GM21786 (cell line): ENCODE data around the gene LDLRAD3.

ENCODE experiments used
- ATAC-seq: cut with Tn5 transposase; IDR thresholded peaks from one replicate; pipeline ENCODE4 v1.9.1; 2021; ENCODE audit not compliant: unreplicated experiment

Gene LDLRAD3

DNA sequence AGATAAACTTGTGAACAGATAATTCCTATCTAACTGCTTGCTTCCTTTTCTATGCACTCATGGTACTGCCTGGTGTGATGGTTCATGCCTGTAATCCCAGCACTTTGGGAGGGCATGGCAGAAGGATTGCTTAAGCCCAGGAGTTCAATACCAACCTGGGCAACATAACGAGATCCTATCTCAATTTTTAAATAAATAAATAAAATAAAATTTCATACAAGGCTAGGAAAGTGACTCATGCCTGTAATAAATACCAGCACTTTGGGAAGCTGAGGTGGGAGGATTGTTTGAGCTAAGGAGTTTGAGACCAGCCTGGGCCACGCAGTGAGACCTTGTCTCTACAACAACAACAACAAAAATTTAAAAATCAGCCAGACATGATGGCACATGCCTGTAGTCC lies 178.8 kb downstream of the LDLRAD3 start:
- ATAC-seq: no peak

DNA sequence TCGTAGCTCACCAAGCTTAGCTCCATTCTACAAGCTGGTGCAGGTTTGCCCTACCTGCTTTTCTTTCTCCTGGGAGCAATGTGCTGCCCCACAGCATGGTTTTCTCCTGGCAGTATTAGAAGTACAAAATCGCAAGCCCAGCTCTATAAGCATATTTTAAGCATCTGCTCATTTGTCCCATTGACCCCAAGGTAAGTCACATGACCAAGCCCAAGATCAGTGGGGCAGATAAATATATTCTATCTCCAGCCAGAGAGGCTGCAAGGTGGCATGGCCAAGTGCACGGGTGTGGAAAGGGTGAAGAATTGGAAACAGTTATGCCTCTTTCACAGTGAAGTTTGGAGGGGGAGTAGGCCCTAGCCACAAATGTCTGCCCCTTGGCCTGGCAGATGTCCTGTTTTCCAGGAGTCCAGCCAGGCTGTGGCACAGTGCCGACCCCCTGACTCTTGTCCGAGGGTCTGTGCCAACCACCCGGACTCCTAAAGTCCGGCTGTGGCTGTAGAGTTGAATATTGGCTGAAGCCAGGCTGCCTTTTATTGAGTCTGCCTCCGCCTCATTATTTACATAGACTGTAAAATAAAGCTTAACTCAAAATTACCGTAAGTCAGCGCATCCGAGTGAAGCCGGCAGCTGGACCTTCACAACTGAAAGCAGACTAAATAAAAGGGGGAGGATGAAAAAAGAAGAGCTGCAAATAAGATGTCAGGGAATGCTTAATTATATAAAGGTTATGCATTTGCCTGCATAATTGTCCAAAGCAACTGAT lies 179.7 kb downstream of the LDLRAD3 start:
- no peak for ATAC-seq

DNA sequence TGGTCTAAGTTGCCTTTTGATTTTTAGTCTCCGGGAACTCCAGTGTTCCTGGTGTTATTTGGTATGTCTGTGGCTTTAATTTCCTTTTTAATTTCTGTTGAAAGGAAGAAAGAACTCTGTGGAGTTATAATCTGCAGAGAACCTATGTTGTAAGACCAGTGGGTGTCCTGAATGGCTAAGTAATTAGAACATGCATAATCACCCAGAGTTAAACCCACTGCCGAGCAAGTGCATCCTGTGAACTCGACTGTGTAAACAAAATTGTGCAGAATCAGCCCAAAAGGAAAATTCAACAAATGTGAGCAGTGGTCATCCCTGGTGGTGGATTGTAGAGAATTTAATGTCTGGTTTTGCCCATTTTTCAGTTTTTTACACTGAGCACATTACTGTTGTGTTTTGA lies 182.8 kb downstream of the LDLRAD3 start:
- no peak for ATAC-seq

DNA sequence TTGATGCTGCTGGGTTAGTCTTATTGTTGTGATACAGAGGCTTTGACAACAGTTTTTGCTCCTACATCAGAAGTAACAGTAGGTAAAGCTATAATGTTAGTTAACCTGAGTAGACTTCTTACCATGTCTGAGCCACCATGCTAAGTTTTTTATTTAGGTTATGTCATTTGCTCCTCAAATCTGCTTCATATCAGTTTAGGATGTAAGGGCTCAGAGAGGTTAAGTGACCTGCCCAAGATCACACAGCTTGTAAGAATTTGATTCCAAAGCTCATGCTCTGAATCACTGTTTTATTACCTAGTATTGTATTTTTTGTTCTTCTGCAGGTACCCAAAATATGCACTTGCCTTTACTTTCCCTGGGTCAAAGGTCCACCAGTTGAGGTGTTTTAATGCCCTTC lies 183.7 kb downstream of the LDLRAD3 start:
- no peak for ATAC-seq

DNA sequence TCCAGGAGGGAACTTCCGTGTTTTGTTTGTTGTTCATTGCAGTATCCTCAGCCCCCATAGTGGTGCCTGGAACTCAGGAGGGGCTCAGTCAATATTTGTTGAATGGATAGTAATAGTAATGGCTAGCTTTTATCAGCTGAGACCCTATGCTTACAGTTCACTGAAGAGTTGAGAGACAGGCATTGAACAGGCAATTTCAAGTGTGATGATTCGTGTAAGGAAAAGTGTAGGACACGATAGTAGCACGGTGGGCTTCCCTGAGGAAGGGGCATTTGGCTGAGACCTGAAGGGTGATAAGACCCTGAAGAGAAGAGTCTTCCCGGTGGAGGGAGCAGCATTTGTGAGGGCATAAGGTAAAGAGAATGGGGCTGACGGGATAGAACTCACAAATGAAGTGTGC lies 186.1 kb downstream of the LDLRAD3 start:
- no peak for ATAC-seq

DNA sequence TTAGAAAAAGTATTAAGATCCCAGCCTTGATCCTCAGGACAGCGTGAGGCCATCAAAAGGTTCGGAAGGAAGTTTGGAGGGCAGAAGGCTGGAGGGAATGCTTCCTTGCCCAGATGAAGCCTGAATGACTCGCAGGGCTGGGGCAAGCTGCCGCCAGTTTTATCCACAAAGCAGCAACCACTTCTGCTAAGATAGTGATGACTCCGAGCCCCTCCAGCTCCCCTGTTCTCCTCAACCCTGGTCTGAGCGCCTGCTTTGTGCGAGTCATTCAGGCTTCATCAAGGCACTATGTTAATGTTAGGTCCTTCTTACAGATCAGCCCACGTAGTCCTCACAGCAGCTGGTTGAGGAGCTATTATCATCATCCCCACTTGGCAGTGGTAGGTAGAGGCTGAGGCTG lies 186.5 kb downstream of the LDLRAD3 start:
- no peak for ATAC-seq

DNA sequence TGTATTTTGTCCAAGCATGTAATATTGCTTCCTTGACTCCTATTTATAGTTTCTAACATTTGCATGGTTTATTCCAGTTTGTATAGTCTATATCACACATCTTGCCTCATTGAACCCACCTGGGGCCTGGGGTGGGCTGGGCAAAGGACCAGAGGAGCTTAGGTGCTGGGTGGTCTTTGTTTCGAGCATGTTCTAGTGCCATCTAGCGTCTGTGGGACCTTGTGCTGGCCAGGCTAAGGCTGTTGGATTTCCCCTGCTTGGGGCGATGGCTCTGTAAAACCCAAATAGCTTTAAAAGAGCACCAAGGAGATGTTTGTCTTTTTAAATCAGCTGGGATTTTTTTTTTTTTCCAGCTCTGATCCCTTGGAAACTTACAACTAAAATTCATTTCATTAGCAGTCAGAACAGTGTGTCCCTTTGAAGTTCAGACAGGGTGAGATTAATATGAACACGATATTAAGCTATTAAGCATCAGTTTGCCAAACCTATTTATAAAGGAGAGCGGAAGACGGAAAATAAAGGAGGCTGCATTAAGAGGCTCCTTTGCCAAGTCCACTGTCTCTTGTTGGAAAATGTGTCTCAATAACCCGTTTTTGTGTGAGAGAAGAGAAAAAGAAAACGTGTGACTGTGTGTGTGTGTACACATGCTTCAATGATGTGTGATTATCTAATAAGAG lies 188.0 kb downstream of the LDLRAD3 start:
- no peak for ATAC-seq

DNA sequence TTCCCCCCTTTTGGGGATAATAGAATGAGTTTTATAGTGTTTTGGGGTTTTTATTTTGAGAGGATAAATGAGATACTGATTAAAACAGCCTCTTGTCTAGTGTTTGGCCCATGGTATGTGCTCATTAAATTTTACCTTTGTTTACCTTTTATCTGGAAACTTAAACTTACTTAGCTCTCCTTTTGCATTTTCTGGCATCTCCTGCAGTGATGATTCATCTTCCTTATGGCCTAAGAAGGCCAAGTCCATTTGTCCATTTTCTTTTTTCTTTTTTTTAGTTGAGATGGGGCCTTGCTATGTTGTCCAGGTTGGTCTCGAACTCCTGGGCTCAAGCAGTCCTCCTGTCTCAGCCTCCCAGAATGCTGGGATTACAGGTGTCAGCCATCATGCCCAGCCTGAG lies 189.1 kb downstream of the LDLRAD3 start:
- ATAC-seq: no peak

DNA sequence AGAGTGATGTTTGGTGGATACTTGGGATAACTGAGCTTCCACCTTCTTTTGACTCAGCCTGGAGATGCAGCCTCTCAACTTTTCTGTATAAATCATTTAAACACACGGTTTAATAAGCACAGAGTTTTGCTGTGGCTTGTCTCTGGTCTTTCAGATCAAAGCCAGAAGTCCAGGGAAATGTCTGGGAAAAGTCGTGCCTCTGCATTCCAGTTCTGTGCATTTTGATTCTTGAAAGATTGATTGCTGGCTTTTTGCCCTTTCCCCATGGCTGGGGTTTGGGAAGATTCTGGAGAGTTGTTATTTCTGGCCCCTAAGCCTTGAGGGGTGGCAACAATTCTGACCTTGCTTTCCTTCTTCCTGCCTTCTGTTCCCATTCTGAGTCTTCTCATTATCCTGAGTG lies 191.2 kb downstream of the LDLRAD3 start:
- ATAC-seq: no peak

DNA sequence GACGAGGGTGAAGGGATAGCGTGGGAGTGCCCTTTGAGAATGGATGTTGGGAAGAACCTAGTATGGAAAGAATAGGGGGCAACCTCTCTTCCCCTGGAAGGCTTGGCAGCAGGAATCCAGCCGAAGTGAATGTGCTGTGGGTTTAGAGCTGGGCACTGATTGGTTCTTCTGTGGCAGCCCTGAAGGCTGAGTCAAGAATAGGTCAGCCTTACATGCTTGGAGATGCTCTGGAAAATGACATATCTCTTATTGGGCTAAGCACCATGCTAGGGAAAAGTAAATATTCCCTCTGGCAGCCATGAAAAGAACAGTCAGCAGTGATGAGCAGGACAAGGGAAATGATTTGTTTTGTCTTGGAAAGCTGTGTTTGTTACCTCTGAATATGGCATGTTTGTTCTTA lies 195.9 kb downstream of the LDLRAD3 start:
- ATAC-seq: no peak

DNA sequence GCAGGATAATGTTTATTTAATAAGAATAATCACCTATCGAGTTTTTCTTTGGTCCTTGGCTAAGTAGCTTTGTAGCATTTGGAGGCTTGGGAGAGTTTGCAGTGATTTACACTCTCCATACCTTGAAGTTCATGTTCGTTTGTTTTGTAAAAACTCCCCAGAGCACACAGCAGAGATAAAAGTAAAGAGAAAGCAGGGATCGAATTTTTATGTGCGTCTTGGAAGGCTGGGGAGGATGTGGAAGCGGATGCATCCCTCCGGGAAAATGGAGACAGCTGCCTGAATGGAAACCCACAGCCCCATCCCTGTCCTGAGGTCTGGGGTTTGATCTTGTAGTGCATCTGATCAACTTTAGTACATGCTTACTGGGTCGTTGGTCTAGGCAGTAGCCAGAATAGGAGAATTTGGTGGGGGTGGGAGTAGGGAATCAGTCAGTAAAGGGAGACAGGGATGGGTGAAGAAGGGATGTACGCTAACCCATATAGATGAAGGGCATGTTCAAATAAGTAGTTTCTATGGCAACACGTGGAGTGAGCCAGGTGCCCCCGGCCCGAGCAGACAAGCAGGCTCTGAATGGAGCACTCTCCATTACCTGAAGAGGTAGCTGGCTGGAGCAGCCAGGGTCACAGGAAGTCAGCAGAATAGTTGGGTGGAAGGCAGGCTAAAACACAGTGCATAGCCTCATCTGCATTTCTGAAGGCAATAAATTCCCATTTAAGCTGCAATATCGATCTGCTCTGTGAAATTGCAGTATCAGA lies 197.5 kb downstream of the LDLRAD3 start:
- no peak for ATAC-seq

DNA sequence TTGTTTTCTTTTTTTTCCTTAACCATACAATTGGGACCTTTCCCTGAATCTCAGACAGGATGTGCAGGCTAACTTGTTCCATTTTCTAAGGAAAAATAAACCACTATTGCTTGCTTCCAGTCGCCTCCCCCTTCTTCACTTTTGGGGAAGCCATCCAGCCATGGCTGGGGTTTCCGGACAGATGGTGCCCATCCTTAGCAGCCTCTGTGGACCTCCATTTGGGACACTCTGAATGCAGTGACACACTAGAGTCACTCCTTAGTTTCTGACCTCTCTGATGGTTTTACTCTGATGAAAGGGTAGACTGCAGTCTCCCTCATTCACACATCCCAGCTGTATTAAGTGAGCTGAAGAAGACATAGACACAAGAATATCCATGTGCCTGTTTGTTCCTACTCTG lies 198.1 kb downstream of the LDLRAD3 start:
- no peak for ATAC-seq

DNA sequence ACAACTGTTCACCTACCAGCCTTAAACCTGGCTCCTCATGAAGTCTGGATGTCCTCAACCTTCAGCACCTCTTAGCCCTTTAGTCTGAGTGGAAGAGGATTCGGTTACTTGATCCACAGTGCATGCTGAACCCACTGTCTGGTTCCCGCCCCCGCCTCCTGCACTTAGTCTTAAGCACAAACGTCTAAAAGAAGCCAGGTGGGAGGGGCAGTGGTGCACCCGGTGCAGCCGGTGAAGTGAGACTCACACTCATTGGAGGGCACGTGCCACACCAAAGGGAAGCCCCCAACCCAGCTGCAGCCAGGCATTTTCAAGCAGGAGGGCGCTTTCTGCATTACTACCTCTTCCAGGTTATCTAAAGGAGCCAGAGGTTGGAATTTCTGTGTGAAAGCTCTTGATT lies 198.6 kb downstream of the LDLRAD3 start:
- ATAC-seq: no peak

DNA sequence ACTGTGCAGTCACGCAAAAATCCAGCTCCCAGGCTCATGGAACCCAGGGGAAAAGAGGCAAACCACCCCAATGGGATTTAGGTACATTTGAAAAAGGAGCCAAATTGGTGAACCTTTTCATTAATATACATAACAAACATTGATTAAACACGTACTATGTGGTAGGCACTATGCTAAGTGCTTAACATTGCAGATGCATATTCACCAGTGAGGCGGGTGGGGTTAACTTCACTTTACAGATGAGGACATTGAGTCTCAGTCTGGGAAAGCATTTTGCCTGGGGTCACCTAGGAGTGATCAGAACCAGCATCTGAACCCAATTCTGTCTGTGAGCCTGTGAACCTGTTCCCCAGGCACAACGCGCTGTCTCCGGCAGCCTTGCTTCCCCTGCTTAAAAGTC lies 199.0 kb downstream of the LDLRAD3 start:
- ATAC-seq: no peak

DNA sequence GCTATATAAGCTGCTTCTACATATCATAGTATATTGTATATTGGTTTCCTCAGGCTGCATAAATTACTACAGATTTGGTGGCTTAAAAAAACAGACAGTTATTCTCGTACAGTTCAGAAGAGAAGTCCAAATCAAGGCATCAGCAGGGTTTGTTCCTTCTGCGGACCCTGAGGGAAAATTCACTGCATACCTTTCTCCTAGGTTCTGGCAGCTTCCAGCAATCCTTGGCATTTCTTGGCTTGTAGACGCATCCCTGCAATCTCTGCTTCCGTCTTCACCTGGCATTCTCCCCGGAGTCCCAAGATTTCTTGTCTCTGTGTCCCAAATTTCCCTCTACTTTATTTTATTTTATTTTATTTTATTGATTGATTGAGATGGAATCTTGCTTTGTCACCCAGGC lies 202.6 kb downstream of the LDLRAD3 start:
- no peak for ATAC-seq

DNA sequence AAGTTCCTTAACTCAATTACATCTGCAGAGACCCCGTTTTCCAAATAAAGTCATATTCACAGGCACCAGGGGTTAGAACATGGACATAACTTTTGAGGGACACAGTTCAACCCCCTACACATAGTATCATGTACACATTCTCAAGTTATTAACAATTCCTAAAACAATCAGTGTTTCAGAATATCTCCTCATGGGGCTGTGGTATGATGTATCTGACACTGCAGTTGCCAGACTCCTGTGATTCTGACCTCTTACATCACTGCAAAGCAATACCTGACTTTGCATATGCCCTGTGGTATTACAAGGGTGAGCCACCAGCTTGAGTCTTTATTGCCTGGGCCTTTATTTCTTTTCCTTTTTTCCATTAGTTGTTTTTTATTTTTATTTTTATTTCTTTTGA lies 203.6 kb downstream of the LDLRAD3 start:
- no peak for ATAC-seq

DNA sequence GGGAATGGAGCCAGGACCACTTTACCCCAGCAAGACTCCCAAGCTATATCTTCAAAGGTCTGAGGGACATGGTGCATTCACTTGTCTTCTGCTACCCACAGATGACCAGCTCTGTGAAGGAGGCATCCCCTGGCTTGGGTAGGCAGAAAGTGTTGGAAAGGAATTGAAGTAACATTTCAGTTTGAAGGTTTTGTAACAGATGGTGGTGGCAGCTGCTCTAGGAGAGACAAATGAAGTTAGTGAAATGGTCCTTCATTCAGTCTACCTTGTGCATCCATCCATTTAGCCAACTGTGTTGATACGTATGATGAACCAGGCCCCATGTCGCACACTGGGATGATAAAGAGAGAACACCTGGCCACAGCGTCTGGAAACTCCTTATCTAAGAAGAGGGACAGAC lies 204.8 kb downstream of the LDLRAD3 start:
- ATAC-seq: no peak

DNA sequence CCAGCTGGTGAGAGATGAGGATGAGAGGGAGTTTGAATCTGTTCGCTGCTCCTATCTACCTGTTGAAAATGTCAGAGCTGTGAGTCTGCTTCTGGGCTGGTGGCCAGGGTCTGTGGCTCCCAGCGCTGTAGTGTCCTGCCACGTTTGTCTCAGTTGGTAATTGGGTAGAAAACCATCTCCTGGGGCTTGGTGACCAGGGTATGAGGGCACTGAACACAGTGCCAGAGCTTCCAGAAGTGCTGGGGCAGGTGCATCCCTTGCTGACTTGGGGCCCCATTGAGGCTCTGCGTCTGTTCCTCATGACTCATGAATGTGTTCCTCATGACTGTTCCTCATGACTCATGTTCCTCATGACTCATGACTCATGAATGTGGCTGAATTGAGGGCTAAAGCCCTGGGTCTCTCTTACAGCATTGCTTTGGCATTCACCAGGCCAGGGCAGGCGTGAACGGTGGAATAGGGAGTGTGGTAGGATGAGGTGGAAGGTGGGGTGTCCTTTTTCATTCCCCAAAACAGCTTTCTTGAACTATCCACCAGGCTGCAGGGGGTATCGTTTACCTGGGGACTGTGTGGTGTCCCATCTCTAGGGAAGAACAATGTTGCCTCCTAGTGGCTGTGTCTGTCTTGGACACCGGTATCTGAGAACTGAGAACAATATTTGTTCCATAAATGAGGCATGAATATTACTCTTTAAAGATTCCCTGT lies 205.8 kb downstream of the LDLRAD3 start:
- ATAC-seq: peak; percentile 91

DNA sequence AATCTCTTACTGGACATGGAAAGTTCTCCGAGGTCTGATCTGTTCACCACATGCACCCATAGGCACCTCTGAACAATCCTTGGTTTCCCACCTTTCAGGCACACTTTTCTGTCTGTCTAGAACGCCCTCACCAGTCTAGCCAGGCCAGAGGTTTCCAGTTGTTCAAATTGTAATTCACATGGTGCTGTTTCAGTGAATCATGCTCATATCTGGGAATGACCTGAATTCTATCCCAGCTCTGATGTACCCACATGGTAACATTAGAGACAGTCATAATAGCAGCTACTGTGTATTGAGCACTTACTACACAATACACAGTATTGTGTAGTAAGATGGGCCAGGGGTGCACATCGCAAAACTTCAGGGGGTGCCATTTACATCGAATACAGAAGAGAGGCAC lies 207.1 kb downstream of the LDLRAD3 start:
- ATAC-seq: no peak

DNA sequence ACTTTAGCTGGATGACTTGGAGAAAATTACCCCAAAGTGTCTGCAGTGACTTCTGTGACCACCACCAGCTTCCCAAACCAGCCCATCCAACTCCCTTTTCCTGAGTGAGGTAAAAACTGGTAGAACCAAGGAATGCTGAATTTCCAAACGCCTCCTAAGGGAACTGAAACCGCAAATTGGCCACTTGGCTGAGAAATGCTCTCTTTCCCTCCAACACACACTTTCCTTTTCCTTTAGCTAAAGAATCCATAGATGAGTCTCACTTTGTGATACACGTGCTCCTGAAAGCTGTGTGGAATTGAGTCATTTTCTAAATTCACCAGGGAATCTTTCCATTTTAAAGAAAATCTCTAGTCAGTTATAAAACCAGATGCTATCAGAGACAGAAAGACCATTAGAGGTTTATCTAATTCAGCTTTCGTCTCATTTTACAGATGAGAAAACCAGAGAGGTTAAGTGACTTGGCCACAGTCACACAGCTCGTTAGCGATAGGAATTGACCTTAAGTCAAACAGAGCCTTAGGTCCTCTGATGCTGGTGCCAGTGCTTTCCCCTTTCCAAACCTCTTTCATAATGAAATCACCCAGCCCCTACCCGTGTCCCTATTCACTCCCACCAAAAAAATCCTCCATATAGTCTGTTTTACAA lies 208.2 kb downstream of the LDLRAD3 start:
- no peak for ATAC-seq

DNA sequence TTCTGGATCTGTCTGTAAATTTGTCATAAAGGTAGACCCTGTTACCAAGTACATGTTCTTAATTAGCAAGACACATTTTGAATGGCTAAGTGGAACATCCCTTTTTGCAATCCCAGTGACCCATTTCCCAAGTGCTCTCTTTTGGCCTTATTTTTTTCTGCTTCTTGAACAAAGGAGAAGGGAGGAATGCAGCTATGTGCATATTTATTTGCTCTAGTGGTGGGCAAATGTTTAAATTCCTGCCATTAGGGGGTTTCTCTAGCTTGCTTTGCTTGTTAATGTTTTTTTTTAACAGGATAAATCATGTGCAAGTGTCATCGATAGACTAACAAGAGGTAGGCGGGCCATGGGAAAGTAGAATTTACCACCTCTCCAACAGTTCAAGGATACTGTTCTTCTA lies 209.7 kb downstream of the LDLRAD3 start:
- no peak for ATAC-seq
